Astrocyte (in vitro differentiated cells and primary cell): Measurements from ENCODE around the gene SKIC2.

Source experiments
- CTCF ChIP-seq: IDR thresholded peaks from 2 replicates; pipeline ENCODE4 v1.5.1; 2011; ENCODE audit warnings: low read depth, mild to moderate bottlenecking, inconsistent platforms, low read length, moderate library complexity; ENCODE audit not compliant: insufficient read depth
- EZH2 ChIP-seq: IDR thresholded peaks from 2 replicates; pipeline ENCODE4 v1.6.1; 2012; ENCODE audit warnings: mild to moderate bottlenecking, low read length, inconsistent platforms; ENCODE audit not compliant: insufficient read depth

- TF ChIP-seq CTCF (no peak), EZH2 (no peak)
These were observed 25.4 kb upstream of the SKIC2 start for GRCh38 chr6:31933537-31933936.
